ENCODE results near the gene PCK1.

PCK1 gene

GRCh38 chr20:57615445-57615811, 54.5 kb downstream of the PCK1 start:
- TF ChIP-seq, protein P1, sequence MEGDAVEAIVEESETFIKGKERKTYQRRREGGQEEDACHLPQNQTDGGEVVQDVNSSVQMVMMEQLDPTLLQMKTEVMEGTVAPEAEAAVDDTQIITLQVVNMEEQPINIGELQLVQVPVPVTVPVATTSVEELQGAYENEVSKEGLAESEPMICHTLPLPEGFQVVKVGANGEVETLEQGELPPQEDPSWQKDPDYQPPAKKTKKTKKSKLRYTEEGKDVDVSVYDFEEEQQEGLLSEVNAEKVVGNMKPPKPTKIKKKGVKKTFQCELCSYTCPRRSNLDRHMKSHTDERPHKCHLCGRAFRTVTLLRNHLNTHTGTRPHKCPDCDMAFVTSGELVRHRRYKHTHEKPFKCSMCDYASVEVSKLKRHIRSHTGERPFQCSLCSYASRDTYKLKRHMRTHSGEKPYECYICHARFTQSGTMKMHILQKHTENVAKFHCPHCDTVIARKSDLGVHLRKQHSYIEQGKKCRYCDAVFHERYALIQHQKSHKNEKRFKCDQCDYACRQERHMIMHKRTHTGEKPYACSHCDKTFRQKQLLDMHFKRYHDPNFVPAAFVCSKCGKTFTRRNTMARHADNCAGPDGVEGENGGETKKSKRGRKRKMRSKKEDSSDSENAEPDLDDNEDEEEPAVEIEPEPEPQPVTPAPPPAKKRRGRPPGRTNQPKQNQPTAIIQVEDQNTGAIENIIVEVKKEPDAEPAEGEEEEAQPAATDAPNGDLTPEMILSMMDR (IDR thresholded peaks at IDR 0.05; ENCODE audit: insufficient read depth, low read depth, low read length, missing control alignments): no peak
- no peak for DNase-seq (ENCODE audit: low read depth)
- H3K4me3 ChIP-seq (ENCODE audit: low read depth, low read length): no peak overlapping the region

GRCh38 chr20:57616143-57616951, 55.4 kb downstream of the PCK1 start:
- H3K4me3 ChIP-seq (ENCODE audit: low read depth, low read length): no peak overlapping the region
- no peak for DNase-seq (ENCODE audit: low read depth)
- TF ChIP-seq, protein P1 (IDR thresholded peaks at IDR 0.05; ENCODE audit: insufficient read depth, low read depth, low read length, missing control alignments): no peak

- DNase-seq (ENCODE audit: low read depth): no peak
- H3K4me3 ChIP-seq (ENCODE audit: low read depth, low read length): no peak overlapping the region
- TF ChIP-seq, protein P1 (IDR thresholded peaks at IDR 0.05; ENCODE audit: insufficient read depth, low read depth, low read length, missing control alignments): no peak
Observed at GRCh38 chr20:57617079-57617795, 56.3 kb downstream of the PCK1 start.

All from GM12865 (cell line).